HG03045 (cell line): ENCODE measurements around the gene MRFAP1.

Experiments used
- ATAC-seq: cut with Tn5 transposase; IDR thresholded peaks from one replicate; pipeline ENCODE4 v1.9.1; 2021; ENCODE audit warnings: mild to moderate bottlenecking, moderate library complexity; ENCODE audit not compliant: unreplicated experiment

Gene MRFAP1

GRCh38 chr4:6689506-6689960 is 49.0 kb downstream of the MRFAP1 start:
- no peak for ATAC-seq
